ENCODE measurements around the gene THSD4.

THSD4 gene

GRCh38 chr15:71577071-71577470 lies 461.8 kb downstream of the THSD4 start:
- DNase-seq (ENCODE audit: low read depth) = no peak
- H3K4me3 ChIP-seq (ENCODE audit: low read length) = no peak overlapping the region
- TF ChIP-seq, protein P1, sequence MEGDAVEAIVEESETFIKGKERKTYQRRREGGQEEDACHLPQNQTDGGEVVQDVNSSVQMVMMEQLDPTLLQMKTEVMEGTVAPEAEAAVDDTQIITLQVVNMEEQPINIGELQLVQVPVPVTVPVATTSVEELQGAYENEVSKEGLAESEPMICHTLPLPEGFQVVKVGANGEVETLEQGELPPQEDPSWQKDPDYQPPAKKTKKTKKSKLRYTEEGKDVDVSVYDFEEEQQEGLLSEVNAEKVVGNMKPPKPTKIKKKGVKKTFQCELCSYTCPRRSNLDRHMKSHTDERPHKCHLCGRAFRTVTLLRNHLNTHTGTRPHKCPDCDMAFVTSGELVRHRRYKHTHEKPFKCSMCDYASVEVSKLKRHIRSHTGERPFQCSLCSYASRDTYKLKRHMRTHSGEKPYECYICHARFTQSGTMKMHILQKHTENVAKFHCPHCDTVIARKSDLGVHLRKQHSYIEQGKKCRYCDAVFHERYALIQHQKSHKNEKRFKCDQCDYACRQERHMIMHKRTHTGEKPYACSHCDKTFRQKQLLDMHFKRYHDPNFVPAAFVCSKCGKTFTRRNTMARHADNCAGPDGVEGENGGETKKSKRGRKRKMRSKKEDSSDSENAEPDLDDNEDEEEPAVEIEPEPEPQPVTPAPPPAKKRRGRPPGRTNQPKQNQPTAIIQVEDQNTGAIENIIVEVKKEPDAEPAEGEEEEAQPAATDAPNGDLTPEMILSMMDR (conservative IDR thresholded peaks at IDR 0.05; ENCODE audit: low read depth, low read length) = no peak

DNA sequence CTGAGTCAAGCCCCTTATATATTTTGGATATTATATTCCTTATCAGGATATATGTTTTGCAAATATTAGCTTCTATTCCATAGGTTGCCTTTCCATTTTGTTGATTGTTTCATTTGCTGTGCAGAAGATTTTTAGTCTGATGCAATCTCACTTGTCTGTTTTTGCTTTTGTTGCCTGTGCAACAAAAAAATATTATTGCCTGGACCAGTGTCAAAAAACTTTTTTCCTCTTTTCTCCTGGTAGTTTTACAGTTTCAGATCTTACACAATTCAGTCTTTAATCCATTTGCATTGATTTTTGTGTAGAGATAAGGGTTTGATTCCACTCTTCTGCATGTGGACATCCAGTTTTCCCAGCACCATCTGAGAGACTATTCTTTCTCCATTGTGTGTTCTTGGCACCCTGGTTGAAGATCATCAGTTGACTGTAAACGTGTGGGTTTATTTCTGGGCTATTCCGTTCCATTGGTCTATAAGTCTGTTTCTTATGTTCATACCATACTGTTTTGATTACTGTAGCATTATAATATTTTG lies 466.2 kb downstream of the THSD4 start:
- no peak overlapping the region for H3K4me3 ChIP-seq (ENCODE audit: low read length)
- no peak for DNase-seq (ENCODE audit: low read depth)
- TF ChIP-seq, protein P1 (conservative IDR thresholded peaks at IDR 0.05; ENCODE audit: low read depth, low read length) = no peak

- H3K4me3 ChIP-seq (ENCODE audit: low read length) = no peak overlapping the region
- TF ChIP-seq, protein P1 (conservative IDR thresholded peaks at IDR 0.05; ENCODE audit: low read depth, low read length) = no peak
- no peak for DNase-seq (ENCODE audit: low read depth)
Measured at GRCh38 chr15:71585159-71585558, 469.9 kb downstream of the THSD4 start.

GRCh38 chr15:71586463-71586862 lies 471.2 kb downstream of the THSD4 start:
- TF ChIP-seq, protein P1 (conservative IDR thresholded peaks at IDR 0.05; ENCODE audit: low read depth, low read length) = no peak
- H3K4me3 ChIP-seq (ENCODE audit: low read length) = no peak overlapping the region
- no peak for DNase-seq (ENCODE audit: low read depth)

GRCh38 chr15:71588746-71589145 lies 473.5 kb downstream of the THSD4 start:
- DNase-seq (ENCODE audit: low read depth) = peak; percentile 34
- TF ChIP-seq, protein P1 (conservative IDR thresholded peaks at IDR 0.05; ENCODE audit: low read depth, low read length) = no peak
- H3K4me3 ChIP-seq (ENCODE audit: low read length) = no peak overlapping the region

- TF ChIP-seq, protein P1 (conservative IDR thresholded peaks at IDR 0.05; ENCODE audit: low read depth, low read length) = no peak
- no peak for DNase-seq (ENCODE audit: low read depth)
Measured at GRCh38 chr15:71591057-71591456, 475.8 kb downstream of the THSD4 start.

DNA sequence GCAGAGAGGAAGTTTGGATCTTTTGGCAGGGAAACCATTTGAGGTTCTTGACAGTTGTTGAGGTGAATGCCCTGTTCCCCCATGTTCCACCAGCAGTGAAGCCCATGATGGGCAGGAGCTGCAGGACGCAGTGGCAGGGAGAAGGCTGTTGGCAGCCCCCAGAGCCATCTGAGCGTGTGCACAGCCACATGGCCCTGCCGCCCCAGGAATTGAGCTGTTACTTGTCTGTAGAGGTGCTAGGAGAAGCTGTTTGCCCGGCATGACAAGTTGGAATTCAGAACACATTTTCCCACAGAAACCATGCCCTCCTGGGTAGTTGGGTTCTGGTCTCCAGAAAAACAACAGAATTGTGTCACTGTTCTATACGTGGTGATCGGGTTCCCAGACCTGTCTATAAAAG lies 476.9 kb downstream of the THSD4 start:
- TF ChIP-seq, protein P1 (conservative IDR thresholded peaks at IDR 0.05; ENCODE audit: low read depth, low read length) = no peak
- no peak overlapping the region for H3K4me3 ChIP-seq (ENCODE audit: low read length)
- no peak for DNase-seq (ENCODE audit: low read depth)

More at GRCh38 chr15:71591057-71591456, 475.8 kb downstream of the THSD4 start:
- no peak overlapping the region for H3K4me3 ChIP-seq (ENCODE audit: low read length)

All from retinal pigment epithelial cell (primary cell).